WI38 (cell line): Measurements from ENCODE around the gene ZMYND8.
"Not testable (repeated sequence)": the region's sequence is repeated elsewhere in the genome, so short reads cannot be mapped to it uniquely, and the experiment has no call there.

Source experiments
- H3K4me3 ChIP-seq: 2 replicates; pipeline ENCODE4 v1.5.1; 2011; ENCODE audit warnings: low read depth, mild to moderate bottlenecking, control low read depth, low read length
- CTCF ChIP-seq: IDR thresholded peaks from 2 replicates; pipeline ENCODE4 v1.5.1; 2012; ENCODE audit warnings: low read depth, mild to moderate bottlenecking, control low read depth, low read length

The ZMYND8 gene

DNA sequence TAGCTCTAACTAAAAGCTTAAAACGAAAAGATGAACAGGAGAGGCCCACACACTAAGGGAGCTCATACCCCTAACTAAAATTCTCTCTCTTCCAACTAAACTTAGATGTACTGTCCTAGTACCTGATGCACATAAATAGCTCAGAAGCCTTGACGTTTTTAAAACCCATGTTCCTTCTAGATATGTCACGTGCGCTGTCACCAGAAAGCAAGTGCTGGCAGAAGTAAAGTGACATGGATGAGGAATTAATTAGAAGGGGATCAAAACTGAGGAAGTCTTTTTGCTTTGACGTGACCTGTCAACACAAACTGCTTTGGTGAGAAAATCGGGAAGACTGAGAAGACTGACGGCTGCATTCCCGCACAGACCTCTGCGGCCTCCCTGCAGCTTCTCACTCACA, 142.5 kb downstream of the ZMYND8 start:
- no peak for TF ChIP-seq CTCF
- H3K4me3 ChIP-seq = no peak overlapping the region

DNA sequence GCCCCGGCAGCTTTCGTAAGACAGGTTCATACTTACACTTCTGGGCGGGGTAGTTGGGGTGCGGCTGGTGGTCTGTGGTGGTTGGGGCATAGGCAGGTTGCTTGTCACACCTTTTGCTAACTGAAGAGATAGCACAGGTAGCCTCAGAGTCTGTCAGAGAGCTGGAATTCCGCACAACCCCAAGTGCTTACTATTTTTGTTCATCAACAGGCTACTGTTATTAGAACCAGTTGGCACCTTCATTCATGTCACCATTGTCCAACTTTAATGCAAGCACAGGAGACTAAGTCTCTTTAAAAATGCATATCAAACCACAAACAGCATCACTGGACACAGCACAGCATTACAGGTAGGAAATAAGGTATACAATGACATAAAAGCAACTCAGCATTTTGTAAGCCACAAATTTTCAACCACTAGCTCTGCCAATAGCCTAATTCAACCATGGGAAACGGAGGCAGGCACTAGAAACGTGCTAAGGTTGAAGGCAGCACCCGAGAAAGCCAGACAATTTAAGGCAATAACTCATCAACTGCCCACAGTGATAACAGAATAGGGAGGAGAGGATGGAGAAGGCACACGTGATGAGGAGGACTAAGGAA, 143.8 kb downstream of the ZMYND8 start:
- TF ChIP-seq CTCF = no peak
- H3K4me3 ChIP-seq = no peak overlapping the region

- TF ChIP-seq CTCF = no peak
- no peak overlapping the region for H3K4me3 ChIP-seq
Observed at GRCh38 chr20:47211036-47211435, 145.5 kb downstream of the ZMYND8 start.

GRCh38 chr20:47210470-47210869, 146.0 kb downstream of the ZMYND8 start:
- H3K4me3 ChIP-seq = no peak overlapping the region
- TF ChIP-seq CTCF = no peak

DNA sequence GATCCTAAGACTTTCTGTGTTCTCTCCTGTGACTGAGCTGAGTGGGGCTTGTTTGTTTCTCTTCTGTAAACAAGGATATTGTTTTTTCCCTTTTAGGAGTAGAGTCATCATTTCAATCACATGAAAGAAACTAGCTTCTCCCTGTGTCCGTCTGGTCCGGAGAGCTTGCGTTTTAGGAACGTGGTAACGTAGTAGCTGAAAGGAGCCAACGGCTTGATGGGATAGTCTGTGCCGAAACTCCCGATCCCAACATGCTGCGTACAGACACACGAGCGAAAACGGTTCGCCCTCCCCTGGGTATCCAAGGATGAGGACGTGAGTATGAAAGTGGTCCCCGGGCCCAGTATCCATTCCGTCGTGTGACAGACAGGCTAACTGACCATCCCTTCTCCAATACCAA, 146.5 kb downstream of the ZMYND8 start:
- H3K4me3 ChIP-seq = no peak overlapping the region
- no peak for TF ChIP-seq CTCF

GRCh38 chr20:47208534-47209174, 147.8 kb downstream of the ZMYND8 start:
- H3K4me3 ChIP-seq = no peak overlapping the region
- TF ChIP-seq CTCF = no peak

DNA sequence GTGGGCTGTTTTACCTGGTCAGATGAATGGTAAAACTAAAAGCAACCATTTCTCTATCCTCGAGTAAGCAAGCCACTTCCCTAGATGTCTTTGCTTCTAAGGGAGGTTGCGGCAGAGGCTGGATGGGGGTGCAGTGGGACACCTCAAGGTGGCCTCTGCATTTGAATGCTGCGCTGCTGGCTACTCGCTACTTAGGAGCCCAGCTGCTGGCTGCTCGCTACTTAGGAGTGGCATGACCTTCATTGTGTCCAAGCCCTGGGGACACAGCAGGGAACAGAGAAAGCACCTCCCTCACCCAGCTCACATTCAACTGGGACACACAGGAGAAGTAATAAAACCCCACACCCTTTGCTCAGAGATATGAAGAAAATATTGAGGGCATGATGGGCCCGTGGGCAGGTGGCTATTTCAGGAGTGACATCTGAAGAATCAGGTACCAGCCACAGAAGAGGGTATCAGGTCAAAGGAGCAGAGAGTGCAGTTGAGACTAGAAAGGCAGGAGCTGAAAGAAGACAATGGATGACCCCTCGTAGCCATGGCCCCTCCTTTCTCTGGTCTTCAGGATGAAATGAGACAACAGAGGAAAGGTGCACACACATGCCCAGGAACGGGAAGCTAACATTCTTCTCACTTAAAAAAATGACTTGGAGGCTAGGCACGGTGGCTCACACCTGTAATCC, 149.4 kb downstream of the ZMYND8 start:
- no peak overlapping the region for H3K4me3 ChIP-seq
- no peak for TF ChIP-seq CTCF

- H3K4me3 ChIP-seq = not testable (repeated sequence)
Observed at GRCh38 chr20:47206552-47206951, 149.9 kb downstream of the ZMYND8 start.
